Heart left ventricle (tissue), 16 donors: Measurements from ENCODE around the gene SLC2A10. TPM values are rescaled to one million over a fixed set of nuclear protein-coding genes. Genes with fewer than 3 reads are reported as not detected.

Experiments used
- ATAC-seq, 4 donors: fragments of 200-7000 bp; cut with Tn5 transposase; one replicate each; pipeline ENCODE4 v1.9.1; 2020 to 2022; ENCODE audit warnings: moderate library complexity in 4 of 4, mild to moderate bottlenecking in 3 of 4, moderate number of reproducible peaks in 1 of 4
- DNase-seq, 5 donors: peaks; one replicate each; pipeline ENCODE4 v3.0.0-alpha.2; 2020
- H3K27ac ChIP-seq, 12 donors: fragments of 200-600 bp; sonication (generic) in 4 of 12; one replicate each; pipeline versions ENCODE4 v1.5.0 to v1.8.0; 2016 to 2022; ENCODE audit warnings: mild to moderate bottlenecking in 2 of 12
- H3K27me3 ChIP-seq, 9 donors: fragments of 200-600 bp; sonication (generic) in 2 of 9; one replicate each; pipeline versions ENCODE4 v1.5.1 to v1.8.0; 2016 to 2022; ENCODE audit warnings: mild to moderate bottlenecking in 3 of 9
- H3K36me3 ChIP-seq, 9 donors: fragments of 200-600 bp; sonication (generic) in 2 of 9; one replicate each; pipeline versions ENCODE4 v1.5.0 to v1.8.0; 2018 to 2022; ENCODE audit warnings: mild to moderate bottlenecking in 2 of 9
- H3K4me1 ChIP-seq, 12 donors: fragments of 200-600 bp; sonication (generic) in 4 of 12; one replicate each; pipeline versions ENCODE4 v1.5.0 to v1.8.0; 2016 to 2022; ENCODE audit warnings: mild to moderate bottlenecking in 3 of 12
- H3K4me3 ChIP-seq, 12 donors: fragments of 200-600 bp; sonication (generic) in 4 of 12; one replicate each; pipeline versions ENCODE4 v1.5.0 to v1.8.0; 2017 to 2022; ENCODE audit warnings: mild to moderate bottlenecking in 9 of 12, moderate library complexity in 4 of 12
- H3K9me3 ChIP-seq, 12 donors: fragments of 200-600 bp; sonication (generic) in 4 of 12; one replicate each; pipeline versions ENCODE4 v1.5.0 to v1.8.0; 2016 to 2022; ENCODE audit warnings: mild to moderate bottlenecking in 1 of 12
- POLR2A ChIP-seq, 2 donors: fragments of 450-650 bp; IDR thresholded peaks; one replicate each; pipeline ENCODE4 v1.6.1; 2017; ENCODE audit warnings: antibody characterized with exemption in 2 of 2, mild to moderate bottlenecking in 2 of 2, moderate library complexity in 2 of 2
- WGBS, 4 donors: extraction: QIAGEN DNeasy Blood & Tissue Kit in 2 of 4; methylation state at CpG; one replicate each; pipeline versions ENCODE4 v1.1.5 to v1.1.7; 2013 to 2018; 5-methylcytosine and 5-hydroxymethylcytosine counted together
- intact Hi-C, 10 donors: fragments of 100-400 bp; cut with DNase I; formaldehyde crosslinking; loops; one replicate each; pipeline versions ENCODE4 v1.11.1 to v1.14.2; 2022
- polyA plus RNA-seq, 2 donors: library from polyadenylated mRNA; stranded (reverse); fragments of 200-250 nt; gene quantifications; one replicate each; pipeline ENCODE4 v1.2.3, GENCODE V29; 2013
- total RNA-seq, 9 donors: library from RNA; depleted of rRNA in 2 of 9; stranded (reverse); fragments of >200 nt in 2 of 9; fragmentation: NEBNext Ultra II Directional in 3 of 9; extraction: Animal tissue kit (Norgen Biotek cat#: 25700) in 3 of 9; gene quantifications; one replicate each; pipeline versions ENCODE4 v1.1.0 to v1.2.4, GENCODE V29; 2016 to 2023
- TF ChIP-seq, protein P1 (sequence below), 12 donors: fragments of 200-600 bp; sonication (generic) in 4 of 12; IDR thresholded peaks; one replicate each; pipeline versions ENCODE4 v1.5.0 to v1.8.0; 2018 to 2022; ENCODE audit warnings: antibody characterized with exemption in 12 of 12, mild to moderate bottlenecking in 5 of 12
- donor health status: ischemic (EF 13 %, LVEDD 7.1; RV severe dilation, severe dysfunction).
- donor health status: healthy with polysubstance abuse.
- donor health status: DM: no; HTN: yes; CAD: no.
- donor health status: DM: no; HTN: no; CAD: no.
- donor health status: ischemic (EF 25% LVEDD 6.9; RV normal size, moderate dysfunction).
- donor health status: ischemic (EF 25% LVEDD 5.7; RV mildly dilated, moderate dysfunction).
- donor health status: healthy.
- donor health status: DM: yes; HTN: yes; CAD: no.
- donor health status: ischemic (EF 35%, LVEDD 5.7; RV mildly dilated, moderate dysfunction).
- donor health status: nonischemic (EF 11% LVEDD 7.7; RV severe dilation, severe dysfunction).
- donor health status: DM: yes; HTN: yes; CAD: no.
- donor health status: PGD.
- donor health status: ischemic (EF 29% LVEDD 5.4; RV normal size, mild dysfunction).
- donor health status: nonischemic (EF 23%, LVEDD 6.1; RV moderate dilation, normal function).

Gene SLC2A10
- total and polyA plus RNA-seq, 11 donors, result 1.4 to 6.3 (median 2.8) TPM

- intact Hi-C loops, result no loop called here
- Histone ChIP-seq H3K36me3 (no peaks in the 10 kb centered on the region), H3K27me3 (peaks cover 0 to 22% (median 0%) of the 10 kb centered on the region in 9 donors), H3K27ac (no peak overlapping the region), H3K9me3 (no peaks in the 10 kb centered on the region), H3K4me1 (no peaks in the 10 kb centered on the region), H3K4me3 (no peak overlapping the region)
- 53 to 66% (median 65%) methylated on average over 13 of the region's 13 CpGs for WGBS, 4 donors
- no peak for ATAC-seq
- no peak for TF ChIP-seq POLR2A (IDR thresholded peaks at IDR 0.05)
- TF ChIP-seq, protein P1, sequence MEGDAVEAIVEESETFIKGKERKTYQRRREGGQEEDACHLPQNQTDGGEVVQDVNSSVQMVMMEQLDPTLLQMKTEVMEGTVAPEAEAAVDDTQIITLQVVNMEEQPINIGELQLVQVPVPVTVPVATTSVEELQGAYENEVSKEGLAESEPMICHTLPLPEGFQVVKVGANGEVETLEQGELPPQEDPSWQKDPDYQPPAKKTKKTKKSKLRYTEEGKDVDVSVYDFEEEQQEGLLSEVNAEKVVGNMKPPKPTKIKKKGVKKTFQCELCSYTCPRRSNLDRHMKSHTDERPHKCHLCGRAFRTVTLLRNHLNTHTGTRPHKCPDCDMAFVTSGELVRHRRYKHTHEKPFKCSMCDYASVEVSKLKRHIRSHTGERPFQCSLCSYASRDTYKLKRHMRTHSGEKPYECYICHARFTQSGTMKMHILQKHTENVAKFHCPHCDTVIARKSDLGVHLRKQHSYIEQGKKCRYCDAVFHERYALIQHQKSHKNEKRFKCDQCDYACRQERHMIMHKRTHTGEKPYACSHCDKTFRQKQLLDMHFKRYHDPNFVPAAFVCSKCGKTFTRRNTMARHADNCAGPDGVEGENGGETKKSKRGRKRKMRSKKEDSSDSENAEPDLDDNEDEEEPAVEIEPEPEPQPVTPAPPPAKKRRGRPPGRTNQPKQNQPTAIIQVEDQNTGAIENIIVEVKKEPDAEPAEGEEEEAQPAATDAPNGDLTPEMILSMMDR (IDR thresholded peaks at IDR 0.05), result no peak
- DNase-seq, result no peak
These were observed 56.2 kb downstream of the SLC2A10 start for GRCh38 chr20:46765506-46766120.

DNA sequence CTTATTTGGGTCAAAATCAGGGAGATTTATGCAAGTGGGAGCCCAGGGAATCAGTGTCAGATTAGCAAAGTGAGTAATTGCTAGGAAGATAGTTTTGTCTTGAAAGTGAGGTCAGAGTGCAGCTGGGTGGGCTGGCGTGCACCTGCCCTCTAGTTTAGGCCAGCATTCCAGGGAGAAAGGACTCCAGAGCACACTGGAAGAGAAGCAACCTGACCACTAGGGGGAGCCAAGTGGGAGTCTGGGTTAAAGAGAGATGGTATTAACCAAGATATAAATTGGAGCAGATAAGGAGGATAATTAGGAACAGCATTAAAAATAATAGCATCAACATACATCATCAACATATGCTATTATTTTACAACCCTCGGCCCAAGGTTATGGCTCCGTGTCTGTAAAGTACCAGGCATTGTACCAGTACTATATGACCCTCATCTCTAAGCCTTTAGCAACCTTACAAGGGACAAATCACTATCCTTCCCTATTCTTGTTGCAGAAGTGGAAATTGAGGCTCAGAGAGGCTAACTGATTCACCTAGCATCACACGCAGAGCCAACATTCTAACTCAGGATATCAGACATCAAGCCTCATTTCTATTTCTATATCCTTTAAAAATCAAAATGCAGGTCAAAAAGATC is 57.8 kb downstream of the SLC2A10 start:
- H3K27me3 ChIP-seq, result peaks cover 0 to 37% (median 0%) of the 10 kb centered on the region in 9 donors
- H3K4me3 ChIP-seq, result no peak overlapping the region
- 69 to 79% (median 75%) methylated on average over 4 of the region's 4 CpGs for WGBS, 4 donors
- no peaks in the 10 kb centered on the region for H3K9me3 ChIP-seq
- TF ChIP-seq, protein P1 (IDR thresholded peaks at IDR 0.05), result peak; percentile 25 to 61 (median 48)
- no peak for TF ChIP-seq POLR2A (IDR thresholded peaks at IDR 0.05)
- ATAC-seq (no peak), DNase-seq (no peak)
- no peaks in the 10 kb centered on the region for H3K36me3 ChIP-seq
- no peak overlapping the region for H3K27ac ChIP-seq
- H3K4me1 ChIP-seq, result no peaks in the 10 kb centered on the region
- intact Hi-C loops, result no loop called here

DNA sequence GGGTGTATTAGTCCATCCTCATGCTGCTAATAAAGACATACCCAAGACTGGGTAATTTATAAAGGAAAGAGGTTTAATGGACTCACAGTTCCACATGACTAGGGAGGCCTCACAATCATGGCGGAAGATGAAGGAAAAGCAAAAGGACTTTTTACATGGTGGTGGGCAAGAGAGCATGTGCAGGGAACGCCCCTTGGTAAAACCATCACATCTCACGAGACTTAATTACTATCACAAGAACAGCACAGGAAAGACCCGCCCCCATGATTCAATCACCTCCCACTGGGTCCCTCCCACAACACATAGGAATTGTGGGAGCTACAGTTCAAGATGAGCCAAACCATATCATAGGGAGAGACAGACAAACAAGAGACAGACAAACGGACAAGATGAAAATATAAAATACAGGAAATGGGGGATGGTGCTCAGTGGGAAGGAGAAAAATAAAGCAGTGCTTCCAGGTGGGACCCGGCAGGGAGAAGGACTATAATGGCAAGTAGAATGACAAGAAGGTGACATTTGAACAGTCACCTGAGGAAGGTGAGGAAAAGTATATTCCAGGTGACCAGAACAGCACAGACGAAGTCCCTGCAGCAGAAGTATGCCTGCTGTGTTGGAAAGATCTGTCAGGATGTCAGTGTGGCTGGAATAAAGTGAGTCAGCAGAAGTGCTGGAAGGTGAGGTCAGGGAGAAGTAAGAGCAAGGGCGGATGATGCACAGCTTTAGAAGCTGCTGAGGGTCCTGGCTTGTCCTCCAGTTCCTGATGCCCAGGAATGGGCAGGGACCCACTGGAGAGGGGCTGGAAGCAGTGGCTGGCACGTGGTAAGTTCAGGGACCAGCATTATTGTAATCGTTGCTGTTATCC is 61.1 kb downstream of the SLC2A10 start:
- no peak for TF ChIP-seq POLR2A (IDR thresholded peaks at IDR 0.05)
- Histone ChIP-seq H3K36me3 (no peaks in the 10 kb centered on the region), H3K4me1 (no peaks in the 10 kb centered on the region), H3K4me3 (no peak overlapping the region), H3K27me3 (peaks cover 0 to 60% (median 0%) of the 10 kb centered on the region in 9 donors), H3K27ac (no peak overlapping the region), H3K9me3 (no peaks in the 10 kb centered on the region)
- ATAC-seq, result no peak
- intact Hi-C loops, result no loop called here
- 68 to 76% (median 72%) methylated on average over 8 to 10 of the region's 10 CpGs for WGBS, 4 donors
- no peak for DNase-seq

- Histone ChIP-seq H3K4me1 (no peaks in the 10 kb centered on the region), H3K4me3 (no peak overlapping the region), H3K36me3 (no peaks in the 10 kb centered on the region), H3K27me3 (peaks cover 0 to 56% (median 2%) of the 10 kb centered on the region in 9 donors), H3K27ac (no peak overlapping the region), H3K9me3 (no peaks in the 10 kb centered on the region)
- DNase-seq (no peak), ATAC-seq (no peak)
- 82 to 90% (median 85%) methylated on average over 6 of the region's 6 CpGs for WGBS, 4 donors
- intact Hi-C loops, result no loop called here
- TF ChIP-seq, protein P1 (IDR thresholded peaks at IDR 0.05), result no peak
- TF ChIP-seq POLR2A (IDR thresholded peaks at IDR 0.05), result no peak
These were observed 61.7 kb downstream of the SLC2A10 start for GRCh38 chr20:46771195-46771588.
